Psoas muscle (tissue), 8 donors: ENCODE data around the gene ADAMTSL3. TPM values are rescaled to one million over a fixed set of nuclear protein-coding genes. Genes with fewer than 3 reads are reported as not detected.

Source experiments
- ATAC-seq, 4 donors: fragments of 200-7000 bp; cut with Tn5 transposase; one replicate each; pipeline ENCODE4 v1.9.1; 2020; ENCODE audit warnings: moderate library complexity in 3 of 4, mild to moderate bottlenecking in 2 of 4
- DNase-seq, 2 donors: peaks; one replicate each; pipeline ENCODE4 v3.0.0-alpha.2; 2020
- H3K27ac ChIP-seq: fragments of 200-600 bp; one replicate; pipeline ENCODE4 v1.8.0; 2022
- H3K27me3 ChIP-seq, 3 donors: fragments of 200-600 bp in 1 of 3; one replicate each; pipeline versions ENCODE4 v1.6.1 to v1.8.0; 2013 to 2022; ENCODE audit warnings: low read length in 2 of 3, mild to moderate bottlenecking in 2 of 3, moderate library complexity in 1 of 3; ENCODE audit not compliant: insufficient read depth in 3 of 3
- H3K36me3 ChIP-seq, 2 donors: fragments of 200-600 bp in 1 of 2; one replicate each; pipeline versions ENCODE4 v1.6.1 to v1.8.0; 2013 to 2022; ENCODE audit warnings: low read depth in 1 of 2, mild to moderate bottlenecking in 1 of 2, moderate library complexity in 1 of 2; ENCODE audit not compliant: insufficient read depth in 1 of 2
- H3K4me1 ChIP-seq: fragments of 200-600 bp; one replicate; pipeline ENCODE4 v1.8.0; 2022
- H3K4me3 ChIP-seq: fragments of 200-600 bp; one replicate; pipeline ENCODE4 v1.8.0; 2022; ENCODE audit warnings: mild to moderate bottlenecking
- H3K9me3 ChIP-seq: fragments of 200-600 bp; one replicate; pipeline ENCODE4 v1.8.0; 2022
- WGBS, 3 donors: extraction: QIAGEN DNeasy Blood & Tissue Kit; methylation state at CpG; one replicate each; pipeline versions ENCODE4 v1.1.6 to v1.1.7; 2013; 5-methylcytosine and 5-hydroxymethylcytosine counted together
- intact Hi-C, 2 donors: fragments of 100-400 bp; cut with DNase I; formaldehyde crosslinking; loops; one replicate each; pipeline versions ENCODE4 v1.11.0 to v1.14.2; 2022
- long read RNA-seq, 2 donors: library from polyadenylated mRNA; unstranded; transcript quantifications; one replicate each; pipeline ENCODE4 v2.0.0, GENCODE V29; 2021
- polyA plus RNA-seq, 3 donors: library from polyadenylated mRNA; stranded (reverse); fragments of 200-250 nt; gene quantifications; one replicate each; pipeline ENCODE4 v1.2.3, GENCODE V29; 2013
- total RNA-seq, 4 donors: library from RNA; stranded (reverse); fragmentation: NEBNext Ultra II Directional in 2 of 4; extraction: Animal tissue kit (Norgen Biotek cat#: 25700) in 2 of 4; gene quantifications; one replicate each; pipeline versions ENCODE4 v1.2.1 to v1.2.4, GENCODE V29; 2021 to 2023
- TF ChIP-seq, protein P1 (sequence below): fragments of 200-600 bp; IDR thresholded peaks from one replicate; pipeline ENCODE4 v1.8.0; 2022; ENCODE audit warnings: antibody characterized with exemption
- donor health status: healthy with polysubstance abuse.
- donor health status: DM: no; HTN: no; CAD: no; lungs with moderate emphysema.
- donor health status: Bipolar disorder and iron deficiency.
- donor health status: healthy.
- donor health status: DM: yes; HTN: yes; CAD: no.
- donor health status: DM: no; HTN: no; CAD: no.
- donor health status: DM: no; HTN: no; CAD: no.
- donor health status: DM: yes; HTN: yes; CAD: no.

The ADAMTSL3 gene, protein sequence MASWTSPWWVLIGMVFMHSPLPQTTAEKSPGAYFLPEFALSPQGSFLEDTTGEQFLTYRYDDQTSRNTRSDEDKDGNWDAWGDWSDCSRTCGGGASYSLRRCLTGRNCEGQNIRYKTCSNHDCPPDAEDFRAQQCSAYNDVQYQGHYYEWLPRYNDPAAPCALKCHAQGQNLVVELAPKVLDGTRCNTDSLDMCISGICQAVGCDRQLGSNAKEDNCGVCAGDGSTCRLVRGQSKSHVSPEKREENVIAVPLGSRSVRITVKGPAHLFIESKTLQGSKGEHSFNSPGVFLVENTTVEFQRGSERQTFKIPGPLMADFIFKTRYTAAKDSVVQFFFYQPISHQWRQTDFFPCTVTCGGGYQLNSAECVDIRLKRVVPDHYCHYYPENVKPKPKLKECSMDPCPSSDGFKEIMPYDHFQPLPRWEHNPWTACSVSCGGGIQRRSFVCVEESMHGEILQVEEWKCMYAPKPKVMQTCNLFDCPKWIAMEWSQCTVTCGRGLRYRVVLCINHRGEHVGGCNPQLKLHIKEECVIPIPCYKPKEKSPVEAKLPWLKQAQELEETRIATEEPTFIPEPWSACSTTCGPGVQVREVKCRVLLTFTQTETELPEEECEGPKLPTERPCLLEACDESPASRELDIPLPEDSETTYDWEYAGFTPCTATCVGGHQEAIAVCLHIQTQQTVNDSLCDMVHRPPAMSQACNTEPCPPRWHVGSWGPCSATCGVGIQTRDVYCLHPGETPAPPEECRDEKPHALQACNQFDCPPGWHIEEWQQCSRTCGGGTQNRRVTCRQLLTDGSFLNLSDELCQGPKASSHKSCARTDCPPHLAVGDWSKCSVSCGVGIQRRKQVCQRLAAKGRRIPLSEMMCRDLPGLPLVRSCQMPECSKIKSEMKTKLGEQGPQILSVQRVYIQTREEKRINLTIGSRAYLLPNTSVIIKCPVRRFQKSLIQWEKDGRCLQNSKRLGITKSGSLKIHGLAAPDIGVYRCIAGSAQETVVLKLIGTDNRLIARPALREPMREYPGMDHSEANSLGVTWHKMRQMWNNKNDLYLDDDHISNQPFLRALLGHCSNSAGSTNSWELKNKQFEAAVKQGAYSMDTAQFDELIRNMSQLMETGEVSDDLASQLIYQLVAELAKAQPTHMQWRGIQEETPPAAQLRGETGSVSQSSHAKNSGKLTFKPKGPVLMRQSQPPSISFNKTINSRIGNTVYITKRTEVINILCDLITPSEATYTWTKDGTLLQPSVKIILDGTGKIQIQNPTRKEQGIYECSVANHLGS (N-terminal part only)
- 10 to 100 TPM in 1 of 4 donors, 1 to 10 TPM in 3; 2.1 to 12.8 (median 3.5) TPM for total RNA-seq
- polyA plus RNA-seq = under 1 TPM; 0.35 to 0.83 (median 0.77) TPM
- long read RNA-seq, donor 1, partial matches to known transcripts = 4 of 4 reads
- long read RNA-seq, donor 1, other reads (novel, unspliced or antisense) = 0 of 4 reads
- long read RNA-seq, donor 2, partial matches to known transcripts = 2 of 3 reads
- long read RNA-seq, donor 2, other reads (novel, unspliced or antisense) = 1 of 3 reads

DNA sequence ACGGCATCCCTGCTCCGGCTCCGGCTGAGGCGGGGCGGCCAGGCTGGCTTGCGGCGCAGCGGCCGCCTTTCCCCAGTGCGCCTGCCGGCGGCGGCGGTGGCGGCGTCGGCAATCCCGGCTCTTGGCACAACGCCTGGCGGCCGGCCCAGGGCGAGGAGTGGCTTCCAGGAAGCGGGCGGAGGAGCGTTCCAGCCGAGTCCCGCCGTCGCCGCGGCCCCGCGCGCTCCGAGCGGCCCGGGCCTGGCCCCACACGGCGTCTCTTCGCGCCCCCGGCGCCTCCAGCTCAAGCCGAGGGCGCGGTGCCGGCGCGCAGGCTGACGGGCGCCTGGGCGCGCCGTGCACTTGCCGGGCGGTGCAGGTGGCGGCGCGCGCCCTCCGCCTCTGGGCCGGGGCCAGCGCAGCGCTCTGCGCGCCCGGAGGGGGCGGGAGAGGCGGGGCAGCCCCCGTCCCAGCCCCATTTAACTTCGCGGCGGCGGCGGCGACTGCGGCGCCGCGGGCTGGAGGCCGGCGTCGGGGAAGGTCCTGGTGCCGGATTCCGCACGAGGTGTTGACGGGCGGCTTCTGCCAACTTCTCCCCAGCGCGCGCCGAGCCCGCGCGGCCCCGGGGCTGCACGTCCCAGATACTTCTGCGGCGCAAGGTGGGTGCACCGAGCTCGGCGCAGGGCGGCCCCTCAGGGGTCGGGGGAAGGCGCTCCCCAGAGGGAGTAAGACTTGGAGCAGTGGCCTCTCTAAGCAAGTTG is at the start of gene ADAMTSL3:
ADAMTSL3 (plus strand) TSS at position 485 of the 740 bp plus-strand sequence. CDS start 1,639 bp downstream, outside the sequence.
- Histone ChIP-seq H3K36me3 (no peaks in the 10 kb centered on the region), H3K4me3 (peak within 1 kb of the TSS; percentile 64), H3K27me3 (peaks cover 0 to 45% (median 14%) of the 10 kb centered on the region in 3 donors), H3K4me1 (no peaks in the 10 kb centered on the region), H3K27ac (peak within 1 kb of the TSS; percentile 46), H3K9me3 (no peaks in the 10 kb centered on the region)
- ATAC-seq (peak; percentile 32 to 68 (median 43)), DNase-seq (peak; percentile 81 to 86)
- TF ChIP-seq, protein P1, sequence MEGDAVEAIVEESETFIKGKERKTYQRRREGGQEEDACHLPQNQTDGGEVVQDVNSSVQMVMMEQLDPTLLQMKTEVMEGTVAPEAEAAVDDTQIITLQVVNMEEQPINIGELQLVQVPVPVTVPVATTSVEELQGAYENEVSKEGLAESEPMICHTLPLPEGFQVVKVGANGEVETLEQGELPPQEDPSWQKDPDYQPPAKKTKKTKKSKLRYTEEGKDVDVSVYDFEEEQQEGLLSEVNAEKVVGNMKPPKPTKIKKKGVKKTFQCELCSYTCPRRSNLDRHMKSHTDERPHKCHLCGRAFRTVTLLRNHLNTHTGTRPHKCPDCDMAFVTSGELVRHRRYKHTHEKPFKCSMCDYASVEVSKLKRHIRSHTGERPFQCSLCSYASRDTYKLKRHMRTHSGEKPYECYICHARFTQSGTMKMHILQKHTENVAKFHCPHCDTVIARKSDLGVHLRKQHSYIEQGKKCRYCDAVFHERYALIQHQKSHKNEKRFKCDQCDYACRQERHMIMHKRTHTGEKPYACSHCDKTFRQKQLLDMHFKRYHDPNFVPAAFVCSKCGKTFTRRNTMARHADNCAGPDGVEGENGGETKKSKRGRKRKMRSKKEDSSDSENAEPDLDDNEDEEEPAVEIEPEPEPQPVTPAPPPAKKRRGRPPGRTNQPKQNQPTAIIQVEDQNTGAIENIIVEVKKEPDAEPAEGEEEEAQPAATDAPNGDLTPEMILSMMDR = no peak
- intact Hi-C loops = no loop called here
- 0 to 1% (median 1%) methylated on average over 38 to 105 of the region's 105 CpGs for WGBS, 3 donors

DNA sequence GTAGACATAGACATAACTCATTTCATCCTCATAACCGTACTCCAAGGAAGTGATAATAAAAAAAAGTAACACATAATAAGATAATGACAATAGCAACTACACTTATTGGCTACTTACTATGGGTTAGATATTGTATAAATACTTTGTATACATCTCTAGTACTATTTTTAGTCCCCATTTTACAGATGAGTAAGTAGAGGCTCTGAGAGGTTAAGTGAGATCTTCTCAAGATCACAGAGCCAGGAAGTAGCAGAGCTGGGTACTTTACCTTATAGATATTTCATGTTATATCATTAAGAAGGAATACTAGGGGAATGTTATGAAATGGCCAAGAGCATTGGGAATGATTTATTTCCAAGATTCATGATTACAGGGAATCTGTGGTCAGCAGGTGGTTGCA is 49.4 kb upstream of the ADAMTSL3 start:
- Histone ChIP-seq H3K4me3 (no peak overlapping the region), H3K27ac (no peak overlapping the region), H3K4me1 (no peaks in the 10 kb centered on the region), H3K27me3 (no peaks in the 10 kb centered on the region), H3K36me3 (no peaks in the 10 kb centered on the region), H3K9me3 (peaks cover 6% of the 10 kb centered on the region)
- no peak for DNase-seq
- TF ChIP-seq, protein P1 = no peak
- ATAC-seq = no peak
- intact Hi-C loops = no loop called here
- WGBS, 3 donors = 92 to 96% (median 94%) methylated on average over 1 of the region's 1 CpG

DNA sequence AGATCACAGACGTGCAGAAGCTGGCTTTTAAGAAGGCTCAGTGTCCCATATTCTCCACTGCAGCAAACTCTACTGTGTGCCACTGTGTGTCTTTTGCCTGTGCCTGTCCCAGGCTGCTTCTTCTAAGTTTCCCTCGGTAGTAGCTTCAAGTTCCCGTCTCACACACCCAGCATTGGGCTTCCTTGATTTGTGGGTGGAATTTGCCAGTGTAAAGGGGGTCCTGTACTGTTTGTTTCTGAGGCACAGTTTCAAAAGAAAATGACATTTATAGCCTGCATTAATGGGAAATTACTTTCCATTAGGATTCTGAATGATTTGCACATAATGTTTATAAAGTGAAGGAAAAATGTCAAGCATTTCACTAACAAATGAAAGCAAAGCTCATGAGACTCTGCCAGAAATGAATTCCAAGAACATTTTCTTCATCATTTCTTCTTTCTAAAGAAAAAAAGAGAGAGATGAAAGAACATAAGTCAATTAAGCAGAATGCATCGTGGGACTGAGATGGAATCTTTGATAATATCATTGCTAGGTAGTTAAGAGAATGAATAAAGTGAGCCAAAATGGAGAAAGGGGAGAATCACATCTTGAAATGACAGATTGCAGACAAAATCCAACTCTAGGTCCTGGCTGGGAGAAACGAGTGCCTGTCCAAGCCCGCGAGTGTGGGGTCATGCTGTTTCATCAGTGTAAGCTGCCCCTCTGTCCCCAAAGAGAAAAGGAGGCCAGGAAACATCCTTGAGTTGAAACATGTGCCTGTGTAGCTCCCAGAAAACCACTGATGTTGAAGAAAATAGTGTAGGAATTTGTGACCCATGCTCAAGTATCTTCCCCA is 48.6 kb upstream of the ADAMTSL3 start:
- WGBS, 3 donors = 24 to 27% (median 26%) methylated on average over 7 of the region's 7 CpGs
- Histone ChIP-seq H3K9me3 (peaks cover 6% of the 10 kb centered on the region), H3K4me1 (no peaks in the 10 kb centered on the region), H3K27me3 (no peaks in the 10 kb centered on the region), H3K36me3 (no peaks in the 10 kb centered on the region), H3K27ac (no peak overlapping the region), H3K4me3 (no peak overlapping the region)
- TF ChIP-seq, protein P1 = no peak
- DNase-seq (peak; percentile 57 to 61), ATAC-seq (no peak)
- intact Hi-C loops = no loop called here
